Kasumi-1 (cell line): Measurements from ENCODE around the gene SLC27A6.

Experiments
- DNase-seq, 2 experiments: peaks; one replicate each; lab custom pipeline; 2025; lab: John Stamatoyannopoulos, UW

Gene SLC27A6

GRCh38 chr5:129063483-129064113 lies 98.3 kb downstream of the SLC27A6 start:
- no peak for DNase-seq

- no peak for DNase-seq
Measured at GRCh38 chr5:129065721-129066120, 100.4 kb downstream of the SLC27A6 start.

- DNase-seq, result no peak
Measured at GRCh38 chr5:129067745-129068144, 102.5 kb downstream of the SLC27A6 start.

- DNase-seq, result no peak
Measured at GRCh38 chr5:129069292-129069691, 104.0 kb downstream of the SLC27A6 start.

- no peak for DNase-seq
Measured at GRCh38 chr5:129073111-129073510, 107.8 kb downstream of the SLC27A6 start.

GRCh38 chr5:129074903-129075302 lies 109.6 kb downstream of the SLC27A6 start:
- DNase-seq, result no peak

- DNase-seq, result no peak
Measured at GRCh38 chr5:129077433-129078075, 112.3 kb downstream of the SLC27A6 start.

GRCh38 chr5:129078247-129078646 lies 113.0 kb downstream of the SLC27A6 start:
- DNase-seq, result no peak

GRCh38 chr5:129078660-129079059 lies 113.4 kb downstream of the SLC27A6 start:
- DNase-seq, result no peak

- DNase-seq, result no peak
Measured at GRCh38 chr5:129079496-129079895, 114.2 kb downstream of the SLC27A6 start.

- no peak for DNase-seq
Measured at GRCh38 chr5:129080766-129081165, 115.5 kb downstream of the SLC27A6 start.

- no peak for DNase-seq
Measured at GRCh38 chr5:129082225-129083136, 117.2 kb downstream of the SLC27A6 start.
